Caco-2 (cell line): Measurements from ENCODE around the gene ENAH. TPM values are rescaled to one million over a fixed set of nuclear protein-coding genes. Genes with fewer than 3 reads are reported as not detected.

Source experiments
- BruUV-seq: library from RNA; stranded (reverse); fragments of 400-500 nt; replicated peaks from 2 replicates; lab custom pipeline; 2021; lab: Mats Ljungman, UMichigan
- CTCF ChIA-PET: fragments of 300-600 bp; sonication (Branson Sonifier 250); formaldehyde crosslinking; loops from one replicate; lab custom pipeline; 2022; ENCODE audit warnings: antibody characterized with exemption; lab: Charles Lee
- POLR2A ChIA-PET: fragments of 300-600 bp; sonication (Branson Sonifier 250); formaldehyde crosslinking; loops from one replicate; lab custom pipeline; 2022; ENCODE audit warnings: antibody characterized with exemption; lab: Charles Lee
- DNase-seq, 2 experiments: peaks; one replicate each; pipeline versions ENCODE4 v3.0.0 to v3.0.0-alpha.2; 2020 to 2022
- H3K27me3 ChIP-seq: replicated peaks from 2 replicates; pipeline ENCODE4 v1.6.0; 2011; ENCODE audit warnings: low read length; ENCODE audit not compliant: control insufficient read depth, insufficient read depth
- H3K36me3 ChIP-seq: 2 replicates; pipeline ENCODE4 v1.5.1; 2011; ENCODE audit warnings: low read length; ENCODE audit not compliant: control insufficient read depth, insufficient read depth
- H3K4me1 ChIP-seq: fragments of 250-450 bp; sonication (Bioruptor Pico); 2 replicates; pipeline ENCODE4 v1.5.1; 2020; ENCODE audit warnings: mild to moderate bottlenecking
- H3K4me3 ChIP-seq: 2 replicates; pipeline ENCODE4 v1.5.1; 2011; ENCODE audit warnings: low read depth, mild to moderate bottlenecking, control low read depth, low read length
- H3K9me3 ChIP-seq: fragments of 250-450 bp; sonication (Bioruptor Pico); 2 replicates; pipeline ENCODE4 v1.5.1; 2020; ENCODE audit warnings: mild to moderate bottlenecking, moderate library complexity
- H3K27ac Mint-ChIP-seq: one replicate; pipeline ENCODE4 v1.8.0; 2022; ENCODE audit warnings: mixed read lengths; ENCODE audit not compliant: unreplicated experiment
- H3K27me3 Mint-ChIP-seq: one replicate; pipeline ENCODE4 v1.8.0; 2022; ENCODE audit warnings: mixed read lengths; ENCODE audit not compliant: insufficient read depth, unreplicated experiment
- H3K36me3 Mint-ChIP-seq: one replicate; pipeline ENCODE4 v1.8.0; 2022; ENCODE audit warnings: mild to moderate bottlenecking, mixed read lengths; ENCODE audit not compliant: insufficient read depth, unreplicated experiment
- H3K4me1 Mint-ChIP-seq: one replicate; pipeline ENCODE4 v1.8.0; 2022; ENCODE audit warnings: low read depth, mixed read lengths; ENCODE audit not compliant: unreplicated experiment
- H3K4me3 Mint-ChIP-seq: one replicate; pipeline ENCODE4 v1.8.0; 2022; ENCODE audit warnings: mild to moderate bottlenecking, moderate library complexity, mixed read lengths; ENCODE audit not compliant: unreplicated experiment
- H3K9me3 Mint-ChIP-seq: one replicate; pipeline ENCODE4 v1.8.0; 2022; ENCODE audit warnings: mixed read lengths; ENCODE audit not compliant: unreplicated experiment
- intact Hi-C: fragments of 100-400 bp; cut with micrococcal nuclease; formaldehyde crosslinking; loops from one replicate; pipeline ENCODE4 v1.10.0; 2022; ENCODE audit not compliant: unreplicated experiment
- total RNA-seq: library from RNA; stranded (reverse); gene quantifications from 2 replicates; pipeline ENCODE4 v1.2.3, GENCODE V29; 2022
- TF ChIP-seq, protein P1 (sequence below), 2 experiments: fragments of 200-600 bp in 1 of 2; IDR thresholded peaks; 1 replicate in 1 of 2; 2 replicates in 1 of 2; pipeline versions ENCODE4 v1.5.1 to v1.8.0; 2011 to 2022; ENCODE audit warnings: antibody characterized with exemption in 1 of 2, control low read depth in 1 of 2, inconsistent platforms in 1 of 2, low read depth in 1 of 2, low read length in 1 of 2, mild to moderate bottlenecking in 1 of 2, moderate library complexity in 1 of 2; ENCODE audit not compliant: insufficient read depth in 1 of 2, severe bottlenecking in 1 of 2, unreplicated experiment in 1 of 2

Gene ENAH
- total RNA-seq, 1 experiment from 2014 or later, result 78.0 TPM

DNA sequence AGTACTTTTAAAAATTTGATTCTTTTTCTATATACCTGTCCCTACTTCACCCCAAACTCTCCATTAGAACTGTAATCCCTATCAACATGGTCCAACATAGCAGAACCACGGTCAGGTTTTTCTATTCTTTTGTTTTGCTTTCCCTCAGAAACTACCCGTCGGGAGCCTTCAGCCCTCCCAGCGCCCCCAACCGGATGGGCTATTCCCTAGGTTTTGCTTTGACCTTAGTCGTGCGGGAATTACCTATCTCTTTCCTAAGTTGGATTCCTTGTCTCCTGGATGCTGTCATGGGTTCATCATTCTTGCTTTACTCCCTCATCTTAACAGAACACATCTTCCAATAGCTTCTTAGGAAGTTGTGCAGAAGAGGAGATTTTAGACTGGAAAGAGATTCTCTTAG is 127.5 kb downstream of the ENAH start:
- CTCF ChIA-PET, result no interaction called here
- H3K27me3 ChIP-seq, result no peaks in the 10 kb centered on the region
- DNase-seq, result no peak
- H3K4me3 Mint-ChIP-seq, result no peak overlapping the region
- H3K4me1 ChIP-seq, result no peaks in the 10 kb centered on the region
- H3K36me3 ChIP-seq, result no peaks in the 10 kb centered on the region
- POLR2A ChIA-PET, result no interaction called here
- no peaks in the 10 kb centered on the region for H3K9me3 ChIP-seq
- H3K36me3 Mint-ChIP-seq, result peaks cover 6% of the 10 kb centered on the region
- H3K4me3 ChIP-seq, result no peak overlapping the region
- H3K27ac Mint-ChIP-seq, result no peak overlapping the region
- no peaks in the 10 kb centered on the region for H3K9me3 Mint-ChIP-seq
- no peaks in the 10 kb centered on the region for H3K4me1 Mint-ChIP-seq
- intact Hi-C loops, result no loop called here
- BruUV-seq, result no TSS peak
- H3K27me3 Mint-ChIP-seq, result no peaks in the 10 kb centered on the region
- TF ChIP-seq, protein P1, sequence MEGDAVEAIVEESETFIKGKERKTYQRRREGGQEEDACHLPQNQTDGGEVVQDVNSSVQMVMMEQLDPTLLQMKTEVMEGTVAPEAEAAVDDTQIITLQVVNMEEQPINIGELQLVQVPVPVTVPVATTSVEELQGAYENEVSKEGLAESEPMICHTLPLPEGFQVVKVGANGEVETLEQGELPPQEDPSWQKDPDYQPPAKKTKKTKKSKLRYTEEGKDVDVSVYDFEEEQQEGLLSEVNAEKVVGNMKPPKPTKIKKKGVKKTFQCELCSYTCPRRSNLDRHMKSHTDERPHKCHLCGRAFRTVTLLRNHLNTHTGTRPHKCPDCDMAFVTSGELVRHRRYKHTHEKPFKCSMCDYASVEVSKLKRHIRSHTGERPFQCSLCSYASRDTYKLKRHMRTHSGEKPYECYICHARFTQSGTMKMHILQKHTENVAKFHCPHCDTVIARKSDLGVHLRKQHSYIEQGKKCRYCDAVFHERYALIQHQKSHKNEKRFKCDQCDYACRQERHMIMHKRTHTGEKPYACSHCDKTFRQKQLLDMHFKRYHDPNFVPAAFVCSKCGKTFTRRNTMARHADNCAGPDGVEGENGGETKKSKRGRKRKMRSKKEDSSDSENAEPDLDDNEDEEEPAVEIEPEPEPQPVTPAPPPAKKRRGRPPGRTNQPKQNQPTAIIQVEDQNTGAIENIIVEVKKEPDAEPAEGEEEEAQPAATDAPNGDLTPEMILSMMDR (IDR thresholded peaks at IDR 0.05; ENCODE audit: insufficient read depth in 1 of 2, low read depth in 1 of 2, low read length in 1 of 2, severe bottlenecking in 1 of 2, unreplicated experiment in 1 of 2), result no peak

DNA sequence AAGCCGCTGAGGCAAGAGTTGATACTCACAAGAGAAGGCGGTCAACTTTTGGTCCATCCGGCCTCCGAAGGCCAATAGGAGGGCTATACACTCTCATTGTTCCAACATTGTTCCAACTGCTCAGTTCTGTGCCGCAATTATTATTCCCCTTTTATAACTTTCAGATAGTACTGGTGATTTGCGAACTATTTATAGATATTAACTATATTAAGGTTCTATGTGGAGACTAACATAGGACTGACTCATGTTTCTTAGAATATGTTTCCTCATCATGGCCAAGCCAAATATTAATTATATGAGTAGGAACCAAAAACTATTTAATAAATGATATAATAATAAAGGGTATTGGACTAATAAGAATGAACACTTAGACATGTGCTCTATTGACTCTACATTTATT is 128.4 kb downstream of the ENAH start:
- intact Hi-C loops, result no loop called here
- TF ChIP-seq, protein P1 (IDR thresholded peaks at IDR 0.05; ENCODE audit: insufficient read depth in 1 of 2, low read depth in 1 of 2, low read length in 1 of 2, severe bottlenecking in 1 of 2, unreplicated experiment in 1 of 2), result no peak
- ChIA-PET CTCF (no interaction called here), POLR2A (no interaction called here)
- DNase-seq, result no peak
- no peaks in the 10 kb centered on the region for H3K9me3 Mint-ChIP-seq
- BruUV-seq, result no TSS peak
- Histone ChIP-seq H3K4me3 (no peak overlapping the region), H3K9me3 (no peaks in the 10 kb centered on the region), H3K27me3 (no peaks in the 10 kb centered on the region), H3K4me1 (no peaks in the 10 kb centered on the region), H3K36me3 (no peaks in the 10 kb centered on the region)
- no peak overlapping the region for H3K4me3 Mint-ChIP-seq
- H3K27ac Mint-ChIP-seq, result no peak overlapping the region
- H3K27me3 Mint-ChIP-seq, result no peaks in the 10 kb centered on the region
- peaks cover under 1% of the 10 kb centered on the region for H3K4me1 Mint-ChIP-seq
- H3K36me3 Mint-ChIP-seq, result peaks cover 7% of the 10 kb centered on the region

DNA sequence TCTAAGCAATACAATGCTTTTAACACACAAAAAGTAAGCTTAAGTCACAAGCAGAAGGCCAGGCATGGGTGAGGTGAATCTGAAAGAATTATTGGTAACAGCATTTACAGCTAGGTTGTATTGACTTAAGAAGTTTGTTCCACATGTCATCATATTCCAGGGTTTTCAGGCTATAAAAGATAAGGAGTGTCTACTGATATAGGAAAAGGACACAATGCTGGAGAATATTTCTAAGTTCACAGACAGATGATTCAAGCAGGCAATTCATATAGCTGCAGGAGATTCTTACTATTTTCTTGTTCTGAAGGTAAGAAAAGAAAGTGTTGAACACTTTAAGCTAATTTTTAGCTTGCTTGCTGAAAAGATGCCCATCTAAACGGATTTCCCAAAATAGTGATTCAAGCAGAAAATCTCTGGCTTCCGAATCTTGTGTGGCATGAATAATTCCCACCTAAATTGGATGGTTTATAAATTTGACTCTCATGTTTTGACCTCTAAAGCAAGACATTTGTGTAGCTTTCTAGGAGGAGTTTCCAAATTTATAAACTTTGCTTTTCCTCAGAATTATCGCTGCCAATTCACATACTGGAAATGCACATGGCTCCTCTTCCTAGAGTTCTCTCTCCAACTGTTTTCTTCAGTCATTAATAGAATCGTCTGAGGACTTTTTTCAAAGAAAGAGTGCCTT is 129.5 kb downstream of the ENAH start:
- Mint-ChIP-seq H3K27ac (no peak overlapping the region), H3K4me1 (peaks cover 8% of the 10 kb centered on the region), H3K4me3 (no peak overlapping the region), H3K9me3 (no peaks in the 10 kb centered on the region), H3K27me3 (no peaks in the 10 kb centered on the region), H3K36me3 (peaks cover 15% of the 10 kb centered on the region)
- ChIA-PET CTCF (interaction anchor here (0.6 to 1.0 kb wide), 2 partner anchors 42 to 86 kb away, joined by 3 to 4 read pairs; no protein-coding TSS in a partner anchor), POLR2A (interaction anchor here (1.1 kb wide), 1 partner anchor 254 kb away, joined by 4 read pairs; the partner anchor contains the start of gene SRP9)
- no peaks in the 10 kb centered on the region for H3K27me3 ChIP-seq
- intact Hi-C loops, result no loop called here
- no peaks in the 10 kb centered on the region for H3K36me3 ChIP-seq
- TF ChIP-seq, protein P1 (IDR thresholded peaks at IDR 0.05; ENCODE audit: insufficient read depth in 1 of 2, low read depth in 1 of 2, low read length in 1 of 2, severe bottlenecking in 1 of 2, unreplicated experiment in 1 of 2), result no peak
- no peaks in the 10 kb centered on the region for H3K9me3 ChIP-seq
- no peak overlapping the region for H3K4me3 ChIP-seq
- BruUV-seq, result no TSS peak
- no peak for DNase-seq
- H3K4me1 ChIP-seq, result no peaks in the 10 kb centered on the region
